Measurements from ENCODE around the gene PPP1R9B. TPM values are rescaled to one million over a fixed set of nuclear protein-coding genes. Genes with fewer than 3 reads are reported as not detected.

The PPP1R9B gene
- total RNA-seq, 4 donors from 2014 or later: 14.0 to 29.2 (median 20.0) TPM

DNA sequence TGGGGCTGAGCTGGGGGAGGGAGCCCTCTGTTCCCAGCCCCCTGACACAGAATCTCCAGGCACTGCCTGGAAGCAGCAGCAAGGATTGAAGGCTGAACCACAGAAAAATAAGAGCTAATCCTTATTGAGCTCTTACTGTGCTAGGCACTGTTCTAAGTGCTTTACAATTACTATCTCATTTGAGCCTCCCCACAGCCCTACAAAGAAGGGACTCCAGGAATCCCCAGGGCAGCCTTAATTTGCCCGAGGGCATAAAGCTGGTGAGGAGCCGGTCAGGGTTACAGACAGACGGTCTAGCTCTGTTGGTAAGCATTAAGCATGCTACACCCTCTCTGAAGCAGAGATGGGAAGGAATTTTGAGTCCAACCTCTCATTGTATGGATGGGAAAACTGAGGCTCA, 27.5 kb downstream of the PPP1R9B start:
- TF ChIP-seq, protein P1, sequence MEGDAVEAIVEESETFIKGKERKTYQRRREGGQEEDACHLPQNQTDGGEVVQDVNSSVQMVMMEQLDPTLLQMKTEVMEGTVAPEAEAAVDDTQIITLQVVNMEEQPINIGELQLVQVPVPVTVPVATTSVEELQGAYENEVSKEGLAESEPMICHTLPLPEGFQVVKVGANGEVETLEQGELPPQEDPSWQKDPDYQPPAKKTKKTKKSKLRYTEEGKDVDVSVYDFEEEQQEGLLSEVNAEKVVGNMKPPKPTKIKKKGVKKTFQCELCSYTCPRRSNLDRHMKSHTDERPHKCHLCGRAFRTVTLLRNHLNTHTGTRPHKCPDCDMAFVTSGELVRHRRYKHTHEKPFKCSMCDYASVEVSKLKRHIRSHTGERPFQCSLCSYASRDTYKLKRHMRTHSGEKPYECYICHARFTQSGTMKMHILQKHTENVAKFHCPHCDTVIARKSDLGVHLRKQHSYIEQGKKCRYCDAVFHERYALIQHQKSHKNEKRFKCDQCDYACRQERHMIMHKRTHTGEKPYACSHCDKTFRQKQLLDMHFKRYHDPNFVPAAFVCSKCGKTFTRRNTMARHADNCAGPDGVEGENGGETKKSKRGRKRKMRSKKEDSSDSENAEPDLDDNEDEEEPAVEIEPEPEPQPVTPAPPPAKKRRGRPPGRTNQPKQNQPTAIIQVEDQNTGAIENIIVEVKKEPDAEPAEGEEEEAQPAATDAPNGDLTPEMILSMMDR (IDR thresholded peaks at IDR 0.05; ENCODE audit: low read depth): no peak

GRCh38 chr17:50120475-50121253, 29.8 kb downstream of the PPP1R9B start:
- TF ChIP-seq, protein P1 (IDR thresholded peaks at IDR 0.05; ENCODE audit: low read depth): no peak

DNA sequence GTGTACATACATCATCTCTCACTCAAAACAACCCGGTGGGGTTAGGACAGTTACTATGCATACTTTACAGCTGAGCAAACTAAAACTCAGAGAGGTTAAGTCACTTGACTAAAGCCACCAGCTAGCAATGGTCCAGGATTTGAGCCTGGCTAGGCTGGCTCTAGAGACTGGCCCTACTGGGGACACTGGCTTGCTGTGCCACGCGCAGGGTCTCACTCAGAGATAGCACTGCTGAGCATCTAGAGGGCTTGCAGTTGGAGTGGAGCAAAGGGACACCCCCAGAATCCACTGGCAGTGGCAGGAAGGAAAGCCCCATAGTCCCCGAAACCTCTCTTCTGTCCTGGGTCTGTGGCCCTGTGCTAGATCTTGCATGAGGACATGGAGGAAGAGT, 31.7 kb downstream of the PPP1R9B start:
- TF ChIP-seq, protein P1 (IDR thresholded peaks at IDR 0.05; ENCODE audit: low read depth): no peak

GRCh38 chr17:50118076-50118827, 32.2 kb downstream of the PPP1R9B start:
- TF ChIP-seq, protein P1 (IDR thresholded peaks at IDR 0.05; ENCODE audit: low read depth): no peak

- TF ChIP-seq, protein P1 (IDR thresholded peaks at IDR 0.05; ENCODE audit: low read depth): no peak
Observed at GRCh38 chr17:50117202-50118051, 33.0 kb downstream of the PPP1R9B start.

DNA sequence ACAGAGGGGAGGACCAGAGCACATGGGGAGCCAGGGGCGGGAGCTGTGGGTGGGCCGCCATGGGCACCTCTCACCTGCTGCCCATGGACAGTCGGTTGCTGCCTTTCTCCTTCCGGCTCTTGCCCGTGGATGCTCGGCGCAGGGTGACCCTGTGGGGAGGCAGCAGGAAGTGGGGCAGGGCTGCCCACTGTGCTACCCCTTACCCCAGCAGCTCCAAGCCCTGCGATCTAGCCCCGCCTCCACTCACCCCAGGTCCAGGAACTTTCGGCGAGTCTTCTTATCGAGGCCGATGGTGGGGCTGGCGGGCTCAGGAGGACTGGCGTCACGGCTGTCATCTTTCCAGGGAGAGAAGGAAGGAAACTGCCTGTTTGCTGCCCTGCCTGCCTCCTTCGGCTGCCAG, 34.7 kb downstream of the PPP1R9B start:
- TF ChIP-seq, protein P1 (IDR thresholded peaks at IDR 0.05; ENCODE audit: low read depth): no peak
